Measurements from ENCODE around the gene TMEM253.

The TMEM253 gene

GRCh38 chr14:21106176-21106497, 5.3 kb downstream of the TMEM253 start:
- no peak for DNase-seq

- DNase-seq, result no peak
Measured at GRCh38 chr14:21106498-21107282, 5.8 kb downstream of the TMEM253 start.

DNA sequence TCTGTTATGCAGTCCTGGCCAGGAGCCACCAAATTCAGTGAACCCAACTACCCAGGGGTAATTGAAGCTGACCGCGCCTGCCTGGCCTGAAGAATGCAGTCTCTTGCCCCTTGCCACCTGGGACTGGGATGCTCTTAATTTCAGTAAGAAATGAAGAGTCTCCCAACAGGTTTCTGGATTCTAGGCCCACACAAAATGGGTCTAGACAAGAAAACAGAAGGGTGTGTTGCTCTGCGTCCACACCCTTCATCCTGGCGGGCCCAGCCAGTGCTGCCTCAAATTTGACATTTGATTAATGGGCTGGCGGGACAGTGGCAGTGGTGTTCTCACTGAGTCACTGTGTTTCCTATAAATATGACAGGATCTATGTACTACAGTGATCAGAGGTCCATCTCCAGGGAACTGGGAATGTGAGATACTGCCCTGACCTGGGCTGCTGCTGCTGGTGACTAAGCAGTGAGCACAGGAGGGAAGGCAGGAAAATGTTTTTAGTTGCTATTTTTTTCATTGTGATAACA, 6.5 kb downstream of the TMEM253 start:
- DNase-seq, result no peak

GRCh38 chr14:21108791-21109190, 7.9 kb downstream of the TMEM253 start:
- DNase-seq, result no peak

- no peak for DNase-seq
Measured at GRCh38 chr14:21109377-21110138, 8.7 kb downstream of the TMEM253 start.

DNA sequence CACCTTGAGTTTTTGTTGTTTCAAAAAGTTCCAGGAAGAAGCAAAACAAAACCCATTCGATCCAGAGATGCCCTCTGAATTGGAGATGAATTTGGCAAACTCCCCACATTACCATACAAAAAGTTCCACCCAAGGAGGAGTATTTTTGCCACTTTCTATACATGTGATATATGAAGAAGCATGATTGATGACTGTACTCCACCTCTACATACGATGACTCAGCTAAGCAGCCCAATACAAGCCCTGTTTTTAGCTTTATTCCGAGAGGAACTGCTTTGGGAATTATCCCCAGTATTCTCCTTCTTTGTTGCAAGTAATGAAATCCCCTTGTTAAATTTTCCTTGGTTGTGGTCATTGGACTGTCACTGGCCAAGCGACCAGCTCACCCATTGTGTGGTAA, 11.4 kb downstream of the TMEM253 start:
- DNase-seq, result no peak

DNA sequence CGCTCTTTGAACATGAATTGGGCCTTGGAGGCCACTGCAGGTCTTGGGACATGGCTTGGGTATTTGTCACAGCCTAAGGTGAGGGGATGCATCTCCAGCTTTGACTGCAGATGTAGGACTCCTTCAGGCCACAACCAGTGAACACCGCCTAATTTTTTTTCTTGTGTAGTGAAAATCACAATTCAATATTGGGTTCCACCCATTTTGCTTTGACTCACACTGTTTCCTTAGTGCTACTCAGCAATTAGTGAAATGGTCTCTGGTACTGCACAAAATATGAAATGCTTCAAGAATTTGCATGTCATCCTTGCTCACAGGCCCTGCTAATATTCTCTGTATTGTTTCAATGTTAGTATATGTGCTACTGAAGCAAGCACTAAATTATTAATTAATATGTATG, 12.5 kb downstream of the TMEM253 start:
- no peak for DNase-seq

DNA sequence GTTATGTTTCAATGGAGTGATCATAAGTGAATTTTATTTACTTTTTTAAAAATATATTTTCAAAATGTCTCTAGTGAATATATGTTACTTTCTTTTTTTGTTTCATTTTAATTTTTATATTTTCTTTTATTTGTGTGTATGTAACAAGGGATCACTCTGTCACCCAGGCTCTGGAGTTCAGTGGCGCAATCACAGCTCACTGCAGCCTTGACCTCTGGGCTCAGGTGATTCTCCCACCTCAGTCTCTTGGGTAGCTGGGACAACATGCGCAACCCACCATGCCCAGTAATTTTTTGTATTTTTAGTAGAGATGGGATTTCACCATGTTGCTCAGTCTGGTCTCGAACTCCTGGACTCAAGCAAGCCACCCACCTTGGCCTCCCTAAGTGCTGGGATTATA, 18.1 kb downstream of the TMEM253 start:
- DNase-seq, result no peak

- DNase-seq, result no peak
Measured at GRCh38 chr14:21120686-21121085, 19.8 kb downstream of the TMEM253 start.

- DNase-seq, result no peak
Measured at GRCh38 chr14:21121122-21121521, 20.3 kb downstream of the TMEM253 start.

GRCh38 chr14:21123429-21123828, 22.6 kb downstream of the TMEM253 start:
- DNase-seq, result no peak

GRCh38 chr14:21133901-21134300, 33.0 kb downstream of the TMEM253 start:
- DNase-seq, result no peak

DNA sequence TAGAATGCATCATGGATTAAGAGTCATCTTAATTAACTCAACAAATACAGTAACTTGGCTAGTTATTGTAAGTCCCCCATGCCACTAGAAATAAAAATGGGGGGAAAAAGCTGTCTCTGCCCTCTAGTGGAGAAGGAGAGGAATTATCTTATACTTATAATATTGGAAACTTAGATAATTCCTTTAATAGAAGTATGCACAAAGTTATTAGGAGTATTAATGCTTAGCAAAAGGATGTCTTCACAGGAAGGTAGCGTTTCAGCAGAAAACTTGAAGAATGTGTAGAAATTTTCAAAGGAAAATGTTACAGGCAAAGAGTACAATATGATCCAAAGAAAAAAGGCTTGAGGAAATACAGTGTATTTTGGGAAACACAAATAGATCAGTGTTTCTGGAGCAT, 35.2 kb downstream of the TMEM253 start:
- no peak for DNase-seq

- DNase-seq, result no peak
Measured at GRCh38 chr14:21142357-21142756, 41.5 kb downstream of the TMEM253 start.

- no peak for DNase-seq
Measured at GRCh38 chr14:21145437-21145836, 44.6 kb downstream of the TMEM253 start.

GRCh38 chr14:21149641-21150367, 48.9 kb downstream of the TMEM253 start:
- no peak for DNase-seq
